Chondrocyte (in vitro differentiated cells): Measurements from ENCODE around the gene GRM8. TPM values are rescaled to one million over a fixed set of nuclear protein-coding genes. Genes with fewer than 3 reads are reported as not detected.

Experiments
- DNase-seq: peaks from one replicate; pipeline ENCODE4 v3.0.0; 2021; ENCODE audit warnings: mixed read lengths, low spot score
- H3K27ac Mint-ChIP-seq: one replicate; pipeline ENCODE4 v1.8.0; 2021; ENCODE audit warnings: mild to moderate bottlenecking, moderate library complexity, mixed read lengths; ENCODE audit not compliant: unreplicated experiment
- H3K27me3 Mint-ChIP-seq: 2 replicates; pipeline ENCODE4 v1.8.0; 2021; ENCODE audit warnings: low read depth, mixed read lengths
- H3K36me3 Mint-ChIP-seq: 2 replicates; pipeline ENCODE4 v1.8.0; 2021; ENCODE audit warnings: low read depth, mixed read lengths
- H3K4me1 Mint-ChIP-seq: 2 replicates; pipeline ENCODE4 v1.8.0; 2021; ENCODE audit warnings: low read depth, mild to moderate bottlenecking, mixed read lengths
- H3K4me3 Mint-ChIP-seq: one replicate; pipeline ENCODE4 v1.8.0; 2021; ENCODE audit warnings: mild to moderate bottlenecking, moderate library complexity, mixed read lengths; ENCODE audit not compliant: unreplicated experiment
- H3K9me3 Mint-ChIP-seq: 2 replicates; pipeline ENCODE4 v1.8.0; 2021; ENCODE audit warnings: low read depth, mixed read lengths
- CTCF ChIP-seq: fragments of 200-600 bp; sonication (generic); IDR thresholded peaks from 2 replicates; pipeline ENCODE4 v1.5.0; 2021; ENCODE audit warnings: antibody characterized with exemption, mild to moderate bottlenecking, moderate library complexity
- total RNA-seq: library from RNA; stranded (reverse); gene quantifications from 3 replicates; pipeline ENCODE4 v1.2.1, GENCODE V29; 2021

The GRM8 gene
- total RNA-seq, 1 donor from 2014 or later: not detected

- H3K36me3 Mint-ChIP-seq: no peaks in the 10 kb centered on the region
- DNase-seq: no peak
- no peaks in the 10 kb centered on the region for H3K9me3 Mint-ChIP-seq
- H3K4me3 Mint-ChIP-seq: no peak overlapping the region
- H3K27ac Mint-ChIP-seq: no peak overlapping the region
- no peaks in the 10 kb centered on the region for H3K4me1 Mint-ChIP-seq
- no peak for TF ChIP-seq CTCF
- H3K27me3 Mint-ChIP-seq: peaks cover 15% of the 10 kb centered on the region
Observed at GRCh38 chr7:126818393-126819196, 434.1 kb downstream of the GRM8 start.

GRCh38 chr7:126809188-126809587, 443.6 kb downstream of the GRM8 start:
- Mint-ChIP-seq H3K27ac (no peak overlapping the region), H3K27me3 (peaks cover 18% of the 10 kb centered on the region), H3K4me1 (no peaks in the 10 kb centered on the region), H3K36me3 (no peaks in the 10 kb centered on the region), H3K4me3 (no peak overlapping the region), H3K9me3 (peaks cover 11% of the 10 kb centered on the region)
- TF ChIP-seq CTCF: no peak
- DNase-seq: no peak

GRCh38 chr7:126806614-126807013, 446.1 kb downstream of the GRM8 start:
- Mint-ChIP-seq H3K4me3 (no peak overlapping the region), H3K27ac (no peak overlapping the region), H3K4me1 (no peaks in the 10 kb centered on the region)

DNA sequence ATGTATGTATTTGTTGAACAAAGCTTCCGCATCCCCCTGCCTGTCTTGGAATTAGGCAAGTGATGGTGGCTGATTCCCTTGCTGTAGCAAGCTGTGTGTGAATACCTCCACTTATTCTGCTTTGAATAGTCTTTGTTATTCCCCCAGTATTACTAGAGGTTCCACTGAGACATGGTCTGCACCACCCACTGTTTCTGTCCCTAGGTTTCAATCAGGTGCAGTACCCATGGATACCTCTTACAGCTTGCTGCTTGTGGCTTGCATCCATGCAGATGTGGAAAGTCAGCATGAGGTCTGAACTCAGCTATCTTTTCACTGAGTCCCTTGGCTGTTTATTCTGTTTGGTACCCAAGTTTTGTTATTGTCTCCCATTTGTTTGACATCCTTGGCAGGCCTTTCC, 447.4 kb downstream of the GRM8 start:
- Mint-ChIP-seq H3K4me3 (no peak overlapping the region), H3K9me3 (no peaks in the 10 kb centered on the region), H3K27ac (no peak overlapping the region), H3K4me1 (no peaks in the 10 kb centered on the region), H3K36me3 (no peaks in the 10 kb centered on the region), H3K27me3 (peaks cover 20% of the 10 kb centered on the region)
- DNase-seq: no peak
- TF ChIP-seq CTCF: no peak

More at GRCh38 chr7:126806614-126807013, 446.1 kb downstream of the GRM8 start:
- H3K27me3 Mint-ChIP-seq: peaks cover 21% of the 10 kb centered on the region
- no peak for DNase-seq
- H3K9me3 Mint-ChIP-seq: peaks cover 11% of the 10 kb centered on the region
- no peaks in the 10 kb centered on the region for H3K36me3 Mint-ChIP-seq
- no peak for TF ChIP-seq CTCF

GRCh38 chr7:126804604-126805003, 448.1 kb downstream of the GRM8 start:
- H3K4me3 Mint-ChIP-seq: no peak overlapping the region
- no peaks in the 10 kb centered on the region for H3K36me3 Mint-ChIP-seq
- peaks cover 21% of the 10 kb centered on the region for H3K27me3 Mint-ChIP-seq
- no peak for DNase-seq
- no peaks in the 10 kb centered on the region for H3K9me3 Mint-ChIP-seq
- H3K27ac Mint-ChIP-seq: no peak overlapping the region
- no peak for TF ChIP-seq CTCF
- no peaks in the 10 kb centered on the region for H3K4me1 Mint-ChIP-seq
